Liver (tissue), 9 donors: ENCODE measurements around the gene GRIP1. TPM values are rescaled to one million over a fixed set of nuclear protein-coding genes. Genes with fewer than 3 reads are reported as not detected.

ENCODE experiments used
- DNase-seq: peaks from one replicate; pipeline ENCODE4 v3.0.0-alpha.2; 2017; ENCODE audit warnings: low spot score
- H3K27ac ChIP-seq, 2 donors: one replicate each; pipeline ENCODE4 v1.7.0; 2013; ENCODE audit warnings: inconsistent platforms in 2 of 2, low read length in 2 of 2, control low read depth in 1 of 2, low read depth in 1 of 2, mild to moderate bottlenecking in 1 of 2
- H3K27me3 ChIP-seq, 4 donors: one replicate each; pipeline versions ENCODE4 v1.6.1 to v1.7.0; 2013; ENCODE audit warnings: low read length in 3 of 4, inconsistent platforms in 1 of 4, mild to moderate bottlenecking in 1 of 4, moderate library complexity in 1 of 4; ENCODE audit not compliant: control insufficient read depth in 4 of 4, insufficient read depth in 4 of 4
- H3K36me3 ChIP-seq, 4 donors: one replicate each; pipeline versions ENCODE4 v1.6.1 to v1.7.0; 2013; ENCODE audit warnings: low read length in 3 of 4, mild to moderate bottlenecking in 3 of 4, low read depth in 1 of 4, moderate library complexity in 1 of 4; ENCODE audit not compliant: control insufficient read depth in 4 of 4, insufficient read depth in 3 of 4
- H3K4me1 ChIP-seq, 4 donors: one replicate each; pipeline versions ENCODE4 v1.6.1 to v1.7.0; 2013; ENCODE audit warnings: low read length in 3 of 4, mild to moderate bottlenecking in 3 of 4, moderate library complexity in 1 of 4; ENCODE audit not compliant: control insufficient read depth in 4 of 4, insufficient read depth in 4 of 4
- H3K4me3 ChIP-seq, 3 donors: one replicate each; pipeline versions ENCODE4 v1.6.1 to v1.7.0; 2013; ENCODE audit warnings: low read length in 3 of 3, control low read depth in 1 of 3, low read depth in 1 of 3, mild to moderate bottlenecking in 1 of 3
- H3K9ac ChIP-seq, 2 donors: one replicate each; pipeline ENCODE4 v1.7.0; 2013; ENCODE audit warnings: low read length in 2 of 2, mild to moderate bottlenecking in 2 of 2, moderate library complexity in 2 of 2, control low read depth in 1 of 2, low read depth in 1 of 2
- H3K9me3 ChIP-seq, 4 donors: one replicate each; pipeline versions ENCODE4 v1.6.1 to v1.7.0; 2013; ENCODE audit warnings: low read length in 3 of 4; ENCODE audit not compliant: control insufficient read depth in 4 of 4
- ATF3 ChIP-seq: IDR thresholded peaks from 2 replicates; pipeline ENCODE4 v1.6.1; 2016; ENCODE audit warnings: antibody characterized with exemption
- CTCF ChIP-seq: fragments of 150-350 bp; IDR thresholded peaks from 2 replicates; pipeline ENCODE4 v1.5.1; 2017; ENCODE audit warnings: improper control_type of control experiment, low read depth, low read length; ENCODE audit not compliant: missing input control
- EGR1 ChIP-seq, 2 donors: IDR thresholded peaks; 2 replicates each; pipeline ENCODE4 v1.6.1; 2016 to 2018; ENCODE audit warnings: antibody characterized with exemption in 2 of 2, low read depth in 2 of 2
- FOXA1 ChIP-seq: IDR thresholded peaks from 2 replicates; pipeline ENCODE4 v1.6.1; 2016; ENCODE audit warnings: antibody characterized with exemption
- FOXA2 ChIP-seq: IDR thresholded peaks from 2 replicates; pipeline ENCODE4 v1.6.1; 2016; ENCODE audit warnings: antibody characterized with exemption
- GABPA ChIP-seq, 2 donors: IDR thresholded peaks in 1 of 2; conservative IDR thresholded peaks in 1 of 2; 2 replicates each; pipeline ENCODE4 v1.6.1; 2016; ENCODE audit warnings: antibody characterized with exemption in 2 of 2, mild to moderate bottlenecking in 1 of 2, moderate library complexity in 1 of 2
- HNF4A ChIP-seq, 2 donors: conservative IDR thresholded peaks; 2 replicates each; pipeline ENCODE4 v1.6.1; 2016; ENCODE audit warnings: antibody characterized with exemption in 2 of 2, mild to moderate bottlenecking in 2 of 2
- HNF4G ChIP-seq: IDR thresholded peaks from 2 replicates; pipeline ENCODE4 v1.6.1; 2016; ENCODE audit warnings: antibody characterized with exemption
- JUND ChIP-seq, 2 donors: IDR thresholded peaks; 2 replicates each; pipeline ENCODE4 v1.6.1; 2016; ENCODE audit warnings: antibody characterized with exemption in 2 of 2
- MAX ChIP-seq: IDR thresholded peaks from 2 replicates; pipeline ENCODE4 v1.6.1; 2016; ENCODE audit warnings: antibody characterized with exemption
- NR2F2 ChIP-seq: IDR thresholded peaks from 2 replicates; pipeline ENCODE4 v1.6.1; 2016; ENCODE audit warnings: antibody characterized with exemption
- RAD21 ChIP-seq, 2 donors: IDR thresholded peaks; 2 replicates each; pipeline ENCODE4 v1.6.1; 2016; ENCODE audit warnings: antibody characterized with exemption in 2 of 2, mild to moderate bottlenecking in 2 of 2
- REST ChIP-seq: IDR thresholded peaks from 2 replicates; pipeline ENCODE4 v1.6.1; 2016; ENCODE audit warnings: antibody characterized with exemption, mild to moderate bottlenecking
- RXRA ChIP-seq, 2 donors: IDR thresholded peaks; 2 replicates each; pipeline ENCODE4 v1.6.1; 2017 to 2018; ENCODE audit warnings: antibody characterized with exemption in 2 of 2, mild to moderate bottlenecking in 1 of 2
- SP1 ChIP-seq: IDR thresholded peaks from 2 replicates; pipeline ENCODE4 v1.6.1; 2018; ENCODE audit warnings: antibody characterized with exemption, mild to moderate bottlenecking
- TAF1 ChIP-seq: conservative IDR thresholded peaks from 2 replicates; pipeline ENCODE4 v1.6.1; 2016; ENCODE audit warnings: antibody characterized with exemption, mild to moderate bottlenecking
- YY1 ChIP-seq: IDR thresholded peaks from 2 replicates; pipeline ENCODE4 v1.6.1; 2016; ENCODE audit warnings: antibody characterized with exemption, mild to moderate bottlenecking
- ZBTB33 ChIP-seq: IDR thresholded peaks from 2 replicates; pipeline ENCODE4 v1.6.1; 2016; ENCODE audit warnings: antibody characterized with exemption
- polyA plus RNA-seq, 2 donors: library from polyadenylated mRNA; stranded (reverse) in 1 of 2; unstranded in 1 of 2; fragments of 200-250 nt in 1 of 2; fragments of >200 nt in 1 of 2; fragmentation: Nextera tagmentation in 1 of 2; extraction: Ambion mirVana in 1 of 2; gene quantifications; one replicate each; pipeline versions ENCODE4 v1.2.1 to v1.2.3, GENCODE V29; 2013 to 2015
- total RNA-seq, 2 donors: library from RNA; depleted of rRNA; stranded (reverse); fragments of >200 nt; gene quantifications; one replicate each; pipeline ENCODE4 v1.2.3, GENCODE V29; 2014
- donor health status: healthy.
- donor health status: healthy.
- donor health status: healthy.
- donor health status: healthy.
- donor health status: healthy.

GRIP1 gene
- total and polyA plus RNA-seq, 4 donors, result 0.05 to 1.5 (median 0.24) TPM

- no peak for DNase-seq
Measured at GRCh38 chr12:66662179-66662578, 16.7 kb downstream of the GRIP1 start.

More at GRCh38 chr12:66662179-66662578, 16.7 kb downstream of the GRIP1 start:
- TF ChIP-seq RAD21 (IDR thresholded peaks at IDR 0.05) (no peak), ATF3 (no peak), JUND (IDR thresholded peaks at IDR 0.05) (no peak), GABPA (IDR thresholded peaks at IDR 0.05 in 1 of 2, conservative IDR thresholded peaks at IDR 0.05 in 1 of 2) (no peak), FOXA1 (no peak), TAF1 (no peak), YY1 (no peak), FOXA2 (no peak), REST (no peak), EGR1 (IDR thresholded peaks at IDR 0.05; ENCODE audit: low read depth in 2 of 2) (no peak), NR2F2 (no peak), CTCF (no peak), HNF4A (conservative IDR thresholded peaks at IDR 0.05) (no peak), ZBTB33 (no peak), HNF4G (no peak), SP1 (no peak), RXRA (IDR thresholded peaks at IDR 0.05) (no peak), MAX (no peak)
- Histone ChIP-seq H3K36me3 (no peaks in the 10 kb centered on the region), H3K4me3 (no peak overlapping the region), H3K4me1 (no peaks in the 10 kb centered on the region), H3K27ac (no peak overlapping the region), H3K9ac (no peak overlapping the region), H3K9me3 (no peaks in the 10 kb centered on the region), H3K27me3 (no peaks in the 10 kb centered on the region)
